WERI-Rb-1 (cell line): ENCODE data around the gene CWC22.
"Not testable (repeated sequence)": the region's sequence is repeated elsewhere in the genome, so short reads cannot be mapped to it uniquely, and the experiment has no call there.

Experiments used
- DNase-seq: peaks from one replicate; pipeline ENCODE4 v3.0.0-alpha.2; 2020
- H3K27ac ChIP-seq: fragments of 250-450 bp; sonication (Bioruptor Pico); 2 replicates; pipeline ENCODE4 v1.5.1; 2020; ENCODE audit warnings: mild to moderate bottlenecking, moderate library complexity
- H3K27me3 ChIP-seq: fragments of 250-450 bp; sonication (Bioruptor Pico); 2 replicates; pipeline ENCODE4 v1.5.1; 2021; ENCODE audit warnings: mild to moderate bottlenecking, low read depth, moderate library complexity; ENCODE audit not compliant: insufficient read depth, severe bottlenecking
- H3K36me3 ChIP-seq: fragments of 250-450 bp; sonication (Bioruptor Pico); 2 replicates; pipeline ENCODE4 v1.5.1; 2020; ENCODE audit warnings: mild to moderate bottlenecking, moderate library complexity
- H3K4me3 ChIP-seq: 2 replicates; pipeline ENCODE4 v1.5.1; 2011; ENCODE audit warnings: low read depth, mild to moderate bottlenecking, control low read depth, low read length
- H3K9me3 ChIP-seq: fragments of 250-450 bp; sonication (Bioruptor Pico); 2 replicates; pipeline ENCODE4 v1.5.1; 2021; ENCODE audit warnings: mild to moderate bottlenecking, moderate library complexity; ENCODE audit not compliant: severe bottlenecking
- TF ChIP-seq, protein P1 (sequence below): IDR thresholded peaks from 2 replicates; pipeline ENCODE4 v1.5.1; 2011; ENCODE audit warnings: low read depth, mild to moderate bottlenecking, control low read depth, inconsistent platforms, low read length

Gene CWC22

DNA sequence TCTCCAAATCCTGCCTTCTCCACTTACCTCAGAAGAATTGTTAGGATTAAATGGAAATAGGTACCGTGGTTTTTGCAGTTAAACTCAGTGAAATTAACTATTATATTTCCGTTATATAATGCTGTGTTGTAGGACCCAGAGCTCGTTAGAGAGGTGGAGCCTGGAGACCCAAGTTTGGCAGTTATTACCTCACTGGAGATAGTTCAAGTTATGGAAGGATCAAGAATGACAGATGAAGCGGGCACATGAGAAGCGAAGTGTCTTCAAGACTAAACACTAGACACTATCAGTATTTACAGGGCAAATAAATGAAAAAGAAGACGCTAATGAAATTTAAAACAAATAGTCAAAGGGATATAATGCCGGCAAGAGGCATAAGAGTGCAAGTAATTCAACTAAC lies 866 bp downstream of the CWC22 start:
- H3K27ac ChIP-seq, result peak overlapping the region; percentile 92
- TF ChIP-seq, protein P1, sequence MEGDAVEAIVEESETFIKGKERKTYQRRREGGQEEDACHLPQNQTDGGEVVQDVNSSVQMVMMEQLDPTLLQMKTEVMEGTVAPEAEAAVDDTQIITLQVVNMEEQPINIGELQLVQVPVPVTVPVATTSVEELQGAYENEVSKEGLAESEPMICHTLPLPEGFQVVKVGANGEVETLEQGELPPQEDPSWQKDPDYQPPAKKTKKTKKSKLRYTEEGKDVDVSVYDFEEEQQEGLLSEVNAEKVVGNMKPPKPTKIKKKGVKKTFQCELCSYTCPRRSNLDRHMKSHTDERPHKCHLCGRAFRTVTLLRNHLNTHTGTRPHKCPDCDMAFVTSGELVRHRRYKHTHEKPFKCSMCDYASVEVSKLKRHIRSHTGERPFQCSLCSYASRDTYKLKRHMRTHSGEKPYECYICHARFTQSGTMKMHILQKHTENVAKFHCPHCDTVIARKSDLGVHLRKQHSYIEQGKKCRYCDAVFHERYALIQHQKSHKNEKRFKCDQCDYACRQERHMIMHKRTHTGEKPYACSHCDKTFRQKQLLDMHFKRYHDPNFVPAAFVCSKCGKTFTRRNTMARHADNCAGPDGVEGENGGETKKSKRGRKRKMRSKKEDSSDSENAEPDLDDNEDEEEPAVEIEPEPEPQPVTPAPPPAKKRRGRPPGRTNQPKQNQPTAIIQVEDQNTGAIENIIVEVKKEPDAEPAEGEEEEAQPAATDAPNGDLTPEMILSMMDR, result no peak
- no peaks in the 10 kb centered on the region for H3K9me3 ChIP-seq
- peak overlapping the region; percentile 97 for H3K4me3 ChIP-seq
- peaks cover 5% of the 10 kb centered on the region for H3K36me3 ChIP-seq
- no peak for DNase-seq
- no peaks in the 10 kb centered on the region for H3K27me3 ChIP-seq

DNA sequence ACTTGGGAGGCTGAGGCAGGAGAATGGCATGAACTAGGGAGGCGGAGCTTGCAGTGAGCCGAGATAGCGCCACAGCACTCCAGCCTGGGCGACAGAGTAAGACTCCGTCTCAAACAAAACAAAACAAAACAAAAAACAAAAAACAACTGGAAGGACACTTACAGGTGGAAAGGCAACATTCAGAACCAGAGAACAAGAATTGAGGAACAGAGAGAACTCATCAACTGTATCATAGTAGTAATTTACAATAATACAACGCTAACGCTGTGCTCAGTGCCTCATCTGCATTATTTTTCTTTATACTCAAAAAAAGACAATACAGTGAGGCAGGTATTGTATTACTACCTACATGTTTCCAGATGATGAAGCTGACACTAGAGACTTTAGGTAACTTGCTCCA lies 1.6 kb downstream of the CWC22 start:
- not testable (repeated sequence) for H3K36me3 ChIP-seq, H3K4me3 ChIP-seq, H3K27me3 ChIP-seq, DNase-seq, H3K9me3 ChIP-seq, H3K27ac ChIP-seq

DNA sequence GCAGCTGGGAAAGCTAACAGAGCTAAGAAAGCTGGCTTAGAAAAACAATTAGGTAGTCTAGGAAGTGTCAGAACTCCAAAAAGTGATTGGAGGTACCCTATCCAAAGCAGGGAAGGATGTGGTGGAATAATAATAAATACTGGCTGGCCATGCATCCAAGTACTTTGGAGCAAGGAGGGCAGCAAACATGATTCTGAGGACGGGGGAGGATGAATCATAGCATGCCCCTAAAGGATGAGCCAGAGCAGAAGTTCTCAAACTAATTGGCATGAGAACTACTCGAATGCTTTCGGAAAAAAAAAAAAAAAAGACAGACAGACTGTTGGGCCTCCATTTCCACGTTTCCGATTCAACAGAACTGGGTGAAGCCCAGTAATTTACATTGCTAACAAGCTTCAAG lies 2.4 kb downstream of the CWC22 start:
- Histone ChIP-seq H3K27ac (no peak overlapping the region), H3K9me3 (no peaks in the 10 kb centered on the region), H3K36me3 (peaks cover 5% of the 10 kb centered on the region), H3K4me3 (no peak overlapping the region), H3K27me3 (no peaks in the 10 kb centered on the region)
- TF ChIP-seq, protein P1, result no peak
- no peak for DNase-seq

DNA sequence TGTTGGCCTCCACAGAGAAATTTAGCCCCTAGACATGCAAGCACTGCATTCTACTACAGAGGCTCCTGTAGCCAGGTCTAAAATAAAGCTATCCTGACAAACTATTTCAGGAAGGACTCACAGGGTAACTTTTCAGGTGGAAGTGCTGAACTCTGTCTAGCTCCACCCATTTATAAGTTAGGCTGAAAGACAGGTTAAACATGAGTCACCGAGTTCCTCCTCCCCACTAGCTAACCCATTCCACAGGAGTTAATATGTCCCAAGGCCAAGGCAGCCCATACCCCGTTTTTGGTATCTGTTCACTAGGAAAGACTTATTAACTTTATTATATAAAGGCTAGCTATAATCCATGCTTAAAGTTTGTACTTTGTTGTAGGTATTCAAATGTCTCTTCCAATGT lies 3.5 kb downstream of the CWC22 start:
- H3K36me3 ChIP-seq, result peaks cover 5% of the 10 kb centered on the region
- TF ChIP-seq, protein P1, result no peak
- H3K4me3 ChIP-seq, result no peak overlapping the region
- no peak for DNase-seq
- H3K27ac ChIP-seq, result no peak overlapping the region
- no peaks in the 10 kb centered on the region for H3K27me3 ChIP-seq
- H3K9me3 ChIP-seq, result no peaks in the 10 kb centered on the region

DNA sequence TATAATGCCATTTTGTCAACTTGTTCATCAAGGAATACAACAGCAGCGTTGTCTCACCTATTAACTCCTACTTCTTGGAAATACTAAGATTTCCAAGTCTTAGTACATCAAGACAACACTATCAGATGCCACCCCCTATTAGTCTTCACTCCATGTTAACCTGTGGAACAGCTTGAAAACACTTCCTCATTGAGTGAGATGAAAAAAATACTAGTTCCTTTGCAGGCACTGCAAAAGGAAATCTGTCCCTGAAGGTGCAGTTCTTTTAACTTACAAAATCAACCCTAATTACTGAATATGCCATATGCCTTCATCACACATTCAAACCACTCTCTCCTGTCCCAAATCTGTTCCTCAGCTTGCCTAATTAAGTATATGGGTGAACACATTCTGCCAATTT lies 4.0 kb downstream of the CWC22 start:
- Histone ChIP-seq H3K9me3 (no peaks in the 10 kb centered on the region), H3K27me3 (no peaks in the 10 kb centered on the region), H3K27ac (no peak overlapping the region), H3K4me3 (no peak overlapping the region), H3K36me3 (peaks cover 5% of the 10 kb centered on the region)
- TF ChIP-seq, protein P1, result no peak
- DNase-seq, result no peak

DNA sequence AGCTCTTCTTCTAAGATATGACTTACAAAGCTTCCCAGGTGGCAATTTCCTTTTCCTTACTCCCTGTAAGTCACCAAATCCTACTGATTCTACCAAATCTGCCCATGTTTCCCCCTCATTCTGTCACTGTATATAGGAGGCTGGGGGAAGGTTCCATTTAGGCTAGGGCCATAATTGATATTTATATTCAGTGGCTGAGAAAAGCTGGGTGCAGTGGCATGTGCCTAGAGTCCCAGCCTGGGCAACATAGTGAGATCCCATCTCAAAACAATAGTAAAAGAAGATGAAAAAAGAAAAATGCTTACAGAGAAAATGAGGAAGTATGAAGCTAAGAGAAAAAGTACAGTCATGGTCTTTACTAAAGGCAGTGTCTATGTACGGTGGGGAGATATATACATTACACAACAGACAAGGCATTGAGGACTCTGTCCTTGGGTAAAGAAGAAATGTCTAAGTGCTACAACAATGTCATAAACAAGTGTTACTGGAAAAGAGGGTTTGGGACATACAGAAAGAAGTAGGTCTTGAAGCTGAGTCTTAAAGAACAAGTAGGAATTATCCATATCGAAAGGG lies 4.8 kb downstream of the CWC22 start:
- H3K27ac ChIP-seq, result no peak overlapping the region

More for the DNA sequence above, 4.8 kb downstream of the CWC22 start:
- H3K4me3 ChIP-seq, result no peak overlapping the region
- H3K9me3 ChIP-seq, result no peaks in the 10 kb centered on the region
- TF ChIP-seq, protein P1, result no peak
- no peak for DNase-seq
- no peaks in the 10 kb centered on the region for H3K27me3 ChIP-seq
- H3K36me3 ChIP-seq, result peaks cover 5% of the 10 kb centered on the region
